ENCODE measurements around the gene CCIN. TPM values are rescaled to one million over a fixed set of nuclear protein-coding genes. Genes with fewer than 3 reads are reported as not detected.

Gene CCIN
- total RNA-seq, 1 experiment from 2014 or later, result 0.20 TPM

- TF ChIP-seq ARID4B (CRISPR knock-in tag; IDR thresholded peaks at IDR 0.05; ENCODE audit: borderline replicate concordance), result no peak
- TF ChIP-seq ZSCAN18 (CRISPR knock-in tag; IDR thresholded peaks at IDR 0.05), result no peak
- no peak for TF ChIP-seq TEAD1 (CRISPR knock-in tag; IDR thresholded peaks at IDR 0.05)
- TF ChIP-seq GRHL2 (CRISPR knock-in tag; IDR thresholded peaks at IDR 0.05; ENCODE audit: insufficient replicate concordance, severe bottlenecking), result no peak
- no peak for TF ChIP-seq CBFB (CRISPR knock-in tag; IDR thresholded peaks at IDR 0.05; ENCODE audit: low read depth)
Observed at GRCh38 chr9:36207016-36207415, 37.8 kb downstream of the CCIN start (continued).

- H3K4me1 Mint-ChIP-seq, result no peaks in the 10 kb centered on the region
- TF ChIP-seq ARID4B (CRISPR knock-in tag; IDR thresholded peaks at IDR 0.05; ENCODE audit: borderline replicate concordance) (no peak), ERG (CRISPR knock-in tag; IDR thresholded peaks at IDR 0.05) (no peak), CREM (CRISPR knock-in tag; IDR thresholded peaks at IDR 0.05) (no peak), E2F1 (CRISPR knock-in tag; IDR thresholded peaks at IDR 0.05) (no peak), KAT7 (CRISPR knock-in tag; IDR thresholded peaks at IDR 0.05; ENCODE audit: borderline replicate concordance) (no peak), ATF1 (CRISPR knock-in tag; IDR thresholded peaks at IDR 0.05) (no peak), ZNF138 (CRISPR knock-in tag; conservative IDR thresholded peaks at IDR 0.05) (no peak), STAT6 (CRISPR knock-in tag; conservative IDR thresholded peaks at IDR 0.05; ENCODE audit: low read depth) (no peak), ZNF396 (CRISPR knock-in tag; IDR thresholded peaks at IDR 0.05; ENCODE audit: borderline replicate concordance) (no peak), ATF3 (CRISPR knock-in tag; conservative IDR thresholded peaks at IDR 0.05) (no peak), TEAD4 (CRISPR knock-in tag; IDR thresholded peaks at IDR 0.05) (no peak)
- no peak overlapping the region for H3K4me3 Mint-ChIP-seq
- ATAC-seq, result no peak
- CTCF ChIA-PET, result interaction anchor here (1.4 kb wide), 1 partner anchor 184 kb away, joined by 3 read pairs; no protein-coding TSS in a partner anchor
- no peak for DNase-seq (ENCODE audit: low spot score)
- H3K36me3 Mint-ChIP-seq, result peaks cover 94% of the 10 kb centered on the region
- POLR2A ChIA-PET, result no interaction called here
- H3K27me3 Mint-ChIP-seq (ENCODE audit: low read depth), result no peaks in the 10 kb centered on the region
- 0 out of 2 replicates have a peak overlapping the region, but pooled peaks have one; percentile 36 for H3K27ac Mint-ChIP-seq
- no peaks in the 10 kb centered on the region for H3K9me3 Mint-ChIP-seq
Observed at GRCh38 chr9:36207546-36208012, 38.4 kb downstream of the CCIN start.
